LNCaP clone FGC (cell line): ENCODE results near the gene TRIP11.
"Not testable (repeated sequence)": the region's sequence is repeated elsewhere in the genome, so short reads cannot be mapped to it uniquely, and the experiment has no call there.

Source experiments
- DNase-seq: peaks from one replicate; pipeline ENCODE4 v3.0.0-alpha.2; 2011; ENCODE audit warnings: low read depth
- H3K4me3 ChIP-seq: 2 replicates; pipeline ENCODE4 v1.5.1; 2011; ENCODE audit warnings: mild to moderate bottlenecking, low read depth, low read length, control low read depth
- CTCF ChIP-seq: IDR thresholded peaks from 2 replicates; pipeline ENCODE4 v1.5.1; 2012; ENCODE audit warnings: mild to moderate bottlenecking; ENCODE audit not compliant: control insufficient read depth, insufficient read depth; ENCODE audit errors: extremely low read depth

The TRIP11 gene

GRCh38 chr14:92039719-92040430 is at the start of gene TRIP11:
Gene TRIP11 (minus strand): TSS chr14:92040059. CDS start chr14:92039685, 374 bp downstream.
- peak; percentile 78 for DNase-seq
- no peak for TF ChIP-seq CTCF
- peak within 1 kb of the TSS; percentile 94 for H3K4me3 ChIP-seq

GRCh38 chr14:92088494-92088893 is 48.6 kb upstream of the TRIP11 start:
- DNase-seq, result peak; percentile 88
- TF ChIP-seq CTCF, result no peak

GRCh38 chr14:92074555-92074954 is 34.7 kb upstream of the TRIP11 start:
- H3K4me3 ChIP-seq, result no peak overlapping the region
- no peak for DNase-seq
- no peak for TF ChIP-seq CTCF

More at GRCh38 chr14:92088494-92088893, 48.6 kb upstream of the TRIP11 start:
- no peak overlapping the region for H3K4me3 ChIP-seq

- H3K4me3 ChIP-seq, result no peak overlapping the region
- DNase-seq, result no peak
Observed at GRCh38 chr14:92058006-92058917, 18.4 kb upstream of the TRIP11 start.

GRCh38 chr14:92049781-92050180 is 9.9 kb upstream of the TRIP11 start:
- no peak for DNase-seq
- H3K4me3 ChIP-seq, result no peak overlapping the region
- no peak for TF ChIP-seq CTCF

More at GRCh38 chr14:92058006-92058917, 18.4 kb upstream of the TRIP11 start:
- no peak for TF ChIP-seq CTCF

GRCh38 chr14:92049221-92049620 is 9.4 kb upstream of the TRIP11 start:
- DNase-seq, result not testable (repeated sequence)

GRCh38 chr14:92045904-92046303 is 6.0 kb upstream of the TRIP11 start:
- not testable (repeated sequence) for H3K4me3 ChIP-seq, DNase-seq

More at GRCh38 chr14:92049221-92049620, 9.4 kb upstream of the TRIP11 start:
- not testable (repeated sequence) for H3K4me3 ChIP-seq

GRCh38 chr14:92041766-92042165 is 1.9 kb upstream of the TRIP11 start:
- DNase-seq, H3K4me3 ChIP-seq: not testable (repeated sequence)
